HG02623 (cell line): Measurements from ENCODE around the gene ITGA3.
"Not testable (repeated sequence)": the region's sequence is repeated elsewhere in the genome, so short reads cannot be mapped to it uniquely, and the experiment has no call there.

Experiments
- ATAC-seq: cut with Tn5 transposase; IDR thresholded peaks from one replicate; pipeline ENCODE4 v1.9.1; 2021; ENCODE audit warnings: moderate library complexity; ENCODE audit not compliant: unreplicated experiment

The ITGA3 gene

DNA sequence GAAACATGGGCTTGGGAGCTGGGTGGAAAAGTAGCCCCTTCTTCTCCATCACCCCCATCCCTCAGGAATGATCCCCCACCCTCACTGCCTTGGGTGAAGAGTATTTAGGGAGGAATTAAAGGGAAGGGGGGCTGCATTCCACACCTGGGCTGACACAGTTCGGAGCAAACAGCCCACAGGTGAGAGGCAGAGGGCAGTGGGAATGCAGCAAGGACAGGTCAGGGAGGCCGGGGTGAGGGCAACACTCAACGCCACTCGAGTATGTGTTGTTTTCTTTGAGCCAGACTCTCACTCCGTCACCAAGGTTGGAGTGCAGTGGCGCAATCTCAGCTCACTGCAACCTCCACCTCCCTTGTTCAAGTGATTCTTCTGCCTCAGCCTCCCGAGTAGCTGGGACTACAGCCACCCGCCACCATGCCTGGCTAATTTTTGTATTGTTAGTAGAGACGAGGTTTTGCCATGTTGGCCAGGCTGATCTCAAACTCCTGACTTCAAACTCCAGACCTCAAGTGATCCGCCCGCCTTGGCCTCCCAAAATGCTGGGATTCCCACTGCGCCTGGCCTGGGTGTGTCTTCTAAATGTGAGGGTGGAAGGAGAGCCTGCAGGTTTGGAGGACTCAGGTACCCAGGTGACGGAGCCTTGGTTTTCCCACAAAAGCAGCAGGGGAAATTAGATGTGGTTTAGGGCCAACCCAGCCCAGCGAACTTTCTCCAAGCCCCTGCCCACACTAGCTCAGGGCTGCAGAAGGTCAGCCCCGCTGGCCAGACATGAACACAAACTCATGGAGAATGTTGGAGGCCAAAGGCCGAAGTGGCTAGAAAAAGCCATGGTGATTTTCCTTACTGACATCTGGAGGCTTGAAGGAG lies 21.2 kb upstream of the ITGA3 start:
- ATAC-seq, result no peak

DNA sequence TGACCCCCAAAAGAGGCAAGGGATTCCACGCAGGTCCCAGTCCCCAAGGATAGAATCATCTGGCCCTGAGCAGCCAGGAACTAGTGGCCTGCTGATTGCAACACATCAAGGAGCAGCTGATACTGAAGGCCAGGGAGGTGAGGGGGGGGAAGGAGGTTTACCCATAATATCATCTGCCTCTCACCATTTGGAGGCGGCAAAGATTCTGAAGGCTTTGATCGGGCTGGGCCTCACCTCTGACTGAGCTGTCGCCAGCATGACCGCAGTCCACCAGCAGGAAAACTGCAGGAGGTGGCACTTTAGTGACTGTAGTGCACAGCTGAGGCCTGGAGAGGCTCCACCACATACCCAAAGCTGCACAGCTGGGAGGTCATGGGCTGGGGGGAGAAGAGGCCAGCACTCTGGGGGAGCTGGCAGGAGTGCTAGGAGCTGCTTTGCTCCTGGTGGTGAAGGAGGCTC lies 20.5 kb upstream of the ITGA3 start:
- no peak for ATAC-seq

DNA sequence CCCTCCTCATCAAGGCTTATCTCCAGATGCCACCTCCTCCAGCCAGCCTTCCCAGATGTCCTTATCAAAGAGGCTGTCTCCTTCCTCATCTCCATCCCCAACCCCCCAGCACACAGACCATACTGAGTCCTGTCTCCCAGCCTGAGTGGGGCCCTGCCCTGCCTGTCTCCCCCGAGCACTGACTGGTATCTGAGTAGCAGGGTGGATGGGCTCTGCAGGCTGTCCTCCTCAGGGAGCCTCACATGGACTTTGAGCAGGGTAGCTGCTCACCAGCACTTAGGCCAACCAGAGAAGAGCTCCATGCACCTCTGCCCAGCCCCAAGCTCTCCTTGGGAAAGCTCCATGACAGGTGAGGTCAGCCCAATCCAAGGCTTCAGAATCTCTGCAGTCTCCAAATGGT lies 20.0 kb upstream of the ITGA3 start:
- ATAC-seq, result no peak

DNA sequence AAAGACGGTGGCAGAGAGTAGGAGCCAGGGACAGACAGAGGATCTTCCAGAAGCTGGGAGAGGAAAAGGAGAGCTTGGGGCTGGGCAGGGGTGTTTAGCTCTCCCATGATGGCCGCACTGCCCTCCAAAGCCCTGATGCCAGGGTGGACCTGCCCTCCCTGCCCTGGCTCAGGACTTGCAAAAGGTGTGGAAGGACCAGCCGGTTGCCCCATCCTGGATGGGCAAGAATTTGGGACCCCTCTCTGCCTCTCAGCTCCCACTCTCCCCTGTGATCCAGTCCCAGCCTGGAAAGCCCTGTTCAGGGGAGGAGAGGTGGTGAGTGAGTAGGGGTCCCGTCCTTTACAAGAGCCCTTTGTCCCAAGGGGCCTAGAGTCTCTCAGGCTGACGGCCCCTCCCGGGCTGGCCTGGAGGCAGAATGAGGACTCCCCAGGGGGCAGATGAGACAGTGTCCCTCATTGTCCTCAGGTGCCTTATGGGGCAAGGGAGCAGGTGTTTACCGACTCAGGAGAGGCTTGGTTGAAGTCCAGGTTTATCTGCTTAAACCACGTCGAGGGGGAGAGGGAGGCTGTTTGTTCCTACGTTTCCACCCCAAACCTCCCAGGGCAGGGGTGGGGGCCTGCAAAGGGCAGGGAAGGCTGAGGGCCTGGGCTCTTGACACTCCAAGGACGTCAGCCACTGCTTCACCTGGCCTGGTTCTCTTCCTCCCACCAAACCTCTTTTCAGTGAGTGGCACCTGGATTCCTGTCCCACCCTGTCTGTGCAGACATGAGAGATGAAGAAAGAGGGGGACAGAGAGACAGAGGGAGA lies 19.3 kb upstream of the ITGA3 start:
- ATAC-seq, result no peak

DNA sequence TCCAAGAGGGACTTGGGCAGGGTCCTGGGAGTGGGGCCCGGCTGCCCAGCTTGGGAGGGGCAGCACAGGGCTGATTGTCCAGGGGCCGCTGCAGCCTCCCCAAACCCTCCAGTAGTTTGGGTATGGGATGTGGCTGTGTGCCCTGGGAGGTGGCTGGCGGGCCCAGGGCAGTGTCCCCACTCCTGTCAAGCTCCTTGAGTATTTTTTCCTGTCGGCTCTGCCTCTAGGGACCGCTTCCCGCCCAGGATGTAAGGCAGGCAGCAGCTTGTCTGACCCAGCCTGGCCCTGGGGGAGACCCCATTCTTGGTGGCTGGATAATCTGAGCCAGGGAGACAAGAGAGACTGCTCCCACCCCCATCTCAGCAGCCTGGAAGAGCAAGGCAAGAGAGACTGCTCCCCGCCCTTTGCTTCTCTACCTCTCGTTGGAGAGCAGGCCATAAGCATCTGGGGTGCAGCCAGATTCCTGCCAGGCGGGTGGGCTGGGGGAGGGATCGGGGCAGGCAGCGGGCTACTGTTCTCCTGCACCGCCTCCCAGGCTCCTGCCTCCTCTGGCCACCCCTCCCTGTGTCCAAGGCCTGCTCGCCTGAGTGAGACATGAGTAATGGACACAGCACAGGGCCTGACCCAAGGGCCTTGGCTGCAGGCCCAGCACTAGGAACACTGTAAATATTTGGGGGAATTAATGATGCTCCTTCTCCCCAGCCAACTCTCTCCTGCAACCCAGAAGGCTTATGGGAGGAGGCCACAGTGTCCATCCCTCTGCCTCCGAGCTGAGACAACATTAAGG lies 18.4 kb upstream of the ITGA3 start:
- no peak for ATAC-seq

DNA sequence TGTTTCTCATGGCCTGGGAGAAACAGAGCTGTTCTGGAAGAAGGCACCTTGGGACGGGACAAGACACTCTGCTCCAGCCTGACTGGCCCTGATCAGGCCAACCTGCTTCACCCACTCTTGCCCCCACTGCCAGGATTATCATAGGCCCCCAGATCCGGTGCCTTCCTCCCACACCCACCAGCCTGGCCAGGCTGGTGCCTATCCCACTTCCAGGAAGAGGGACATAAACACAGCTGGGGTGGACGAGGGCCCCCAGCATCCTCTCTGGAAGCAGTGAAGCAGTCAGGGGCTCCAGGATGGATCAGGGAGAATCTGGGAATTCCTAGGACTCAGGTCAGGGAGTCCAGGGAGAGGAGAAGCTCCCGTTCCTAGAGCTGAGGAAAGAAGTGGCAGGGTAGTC lies 16.9 kb upstream of the ITGA3 start:
- ATAC-seq, result no peak

DNA sequence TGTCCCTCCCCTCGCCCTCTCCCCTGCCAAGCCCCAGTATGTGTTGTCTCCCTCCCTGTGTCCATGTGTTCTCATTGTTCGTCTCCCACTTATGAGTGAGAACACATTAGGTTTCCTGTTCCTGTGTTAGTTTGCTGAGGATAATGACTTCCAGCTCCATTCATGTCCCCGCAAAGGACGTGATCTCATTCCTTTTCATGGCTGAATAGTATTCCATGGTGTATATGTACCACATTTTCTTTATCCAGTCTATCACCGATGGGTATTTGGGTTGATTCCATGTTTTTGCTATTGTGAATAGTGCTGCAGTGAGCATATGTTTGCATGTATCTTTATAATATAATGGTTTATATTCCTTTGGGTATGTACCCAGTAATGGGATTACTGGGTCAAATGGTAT lies 15.4 kb upstream of the ITGA3 start:
- ATAC-seq, result not testable (repeated sequence)

DNA sequence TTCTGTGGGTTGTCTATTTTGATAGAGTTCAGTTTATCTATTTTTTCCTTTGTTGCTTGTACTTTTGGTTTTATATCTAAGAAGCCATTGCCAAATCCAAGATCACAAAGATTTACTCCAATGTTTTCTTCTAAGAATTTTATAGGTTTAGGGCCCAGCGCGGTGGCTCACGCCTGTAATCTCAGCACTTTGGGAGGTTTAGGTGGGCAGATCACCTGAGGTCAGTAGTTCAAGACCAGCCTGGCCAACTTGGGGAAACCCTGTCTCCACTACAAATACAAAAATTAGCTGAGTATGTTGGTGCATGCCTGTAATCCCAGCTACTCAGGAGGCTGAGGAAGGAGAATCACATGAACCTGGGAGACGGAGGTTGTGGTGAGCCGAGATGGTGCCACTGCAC lies 13.7 kb upstream of the ITGA3 start:
- ATAC-seq, result no peak

DNA sequence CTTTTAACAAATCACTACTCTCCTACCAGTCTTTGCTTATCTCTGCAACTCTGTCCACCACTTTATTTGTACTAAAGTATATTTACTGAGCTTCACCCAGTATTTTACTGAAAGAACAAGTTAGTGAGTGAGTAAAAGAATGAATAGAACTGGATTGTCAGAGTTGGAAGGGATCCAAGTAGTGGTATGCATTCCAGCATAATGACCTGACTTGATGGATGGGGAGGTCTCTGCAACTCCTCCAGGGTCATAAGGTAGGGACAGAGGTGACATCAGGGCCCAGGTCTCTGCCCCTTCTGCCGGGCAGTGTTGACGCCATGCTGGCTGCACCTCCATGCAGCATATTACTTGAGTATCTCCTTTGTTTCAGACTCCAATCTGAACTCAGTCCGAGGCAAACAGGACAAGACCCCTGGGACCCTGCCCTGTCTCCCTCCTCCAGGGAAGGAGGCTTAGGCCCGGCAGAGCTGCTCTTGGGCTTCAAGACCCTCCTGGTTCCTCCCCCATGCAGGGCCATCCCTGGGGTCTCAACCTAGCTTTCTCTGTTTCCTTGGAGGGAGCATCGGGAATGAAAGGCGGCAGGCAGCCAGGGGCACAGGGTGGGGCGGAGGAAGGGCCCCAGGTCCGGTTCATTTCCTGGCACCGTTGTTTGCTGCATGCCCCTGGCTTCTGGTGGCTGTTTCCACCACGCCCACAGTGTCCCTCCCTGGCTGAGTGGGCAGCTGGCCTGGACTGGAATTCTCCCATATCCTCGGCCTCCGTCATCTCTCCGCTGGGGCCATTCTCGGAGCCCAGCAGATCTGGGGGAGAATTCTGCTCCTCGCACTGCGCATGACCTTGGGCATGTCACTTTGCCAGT lies 12.4 kb upstream of the ITGA3 start:
- no peak for ATAC-seq

DNA sequence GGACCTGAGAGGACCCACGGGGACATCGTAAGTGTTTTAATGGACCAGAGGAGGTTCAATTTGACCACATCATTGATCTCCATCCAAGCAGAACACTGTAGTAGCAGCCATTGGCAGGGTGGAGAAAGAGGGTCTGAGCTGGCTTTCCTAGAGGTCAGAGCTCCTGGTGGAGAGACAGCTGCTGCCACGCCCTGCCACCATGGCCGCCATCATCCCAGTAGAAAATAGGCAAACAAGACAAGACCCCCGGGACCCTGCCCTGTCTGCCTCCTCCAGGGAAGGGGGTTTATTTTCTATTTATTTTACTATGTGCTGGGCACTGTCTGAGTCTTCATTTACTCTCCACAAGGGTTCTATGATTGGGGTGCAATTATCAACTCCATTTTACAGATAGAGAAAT lies 11.4 kb upstream of the ITGA3 start:
- ATAC-seq, result no peak

DNA sequence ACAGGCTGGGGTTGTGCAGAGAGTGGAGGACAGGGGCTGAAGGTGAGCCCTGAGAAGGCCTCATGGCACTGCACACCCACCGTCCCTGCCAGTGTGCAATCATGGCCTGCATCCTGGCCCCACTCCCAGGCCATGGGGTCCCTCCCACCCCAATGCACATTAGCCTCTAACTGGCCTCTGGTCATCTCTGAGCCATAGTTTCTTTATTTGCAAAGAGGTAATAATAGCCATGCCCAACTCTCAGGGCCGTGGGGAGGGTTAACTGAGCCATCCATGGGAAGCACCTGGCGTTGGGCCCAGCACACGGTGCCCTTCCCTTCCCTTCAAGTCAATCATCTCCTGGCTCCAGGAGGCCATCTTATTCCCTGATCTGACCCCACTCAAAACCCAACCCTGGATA lies 10.8 kb upstream of the ITGA3 start:
- ATAC-seq, result no peak

DNA sequence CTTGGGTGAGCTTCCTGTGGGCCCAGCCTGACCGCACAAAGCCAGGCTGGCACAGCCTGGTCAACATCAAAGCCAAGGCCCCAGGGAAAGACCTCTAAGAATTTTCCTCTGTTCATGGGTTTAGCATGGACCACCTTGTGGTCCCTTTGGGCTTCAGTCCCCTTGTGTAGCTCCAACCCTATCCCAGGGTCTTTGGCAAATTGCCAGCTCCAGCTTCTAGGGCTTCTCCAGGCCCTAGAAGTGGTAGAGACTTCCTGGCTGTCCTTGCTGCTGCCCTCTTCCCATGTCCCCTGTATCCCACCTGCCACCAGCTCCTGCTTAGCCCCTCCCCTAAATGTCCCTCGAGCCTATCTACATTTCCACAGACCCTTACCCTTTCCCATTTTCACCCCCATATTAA lies 9.7 kb upstream of the ITGA3 start:
- ATAC-seq, result no peak

DNA sequence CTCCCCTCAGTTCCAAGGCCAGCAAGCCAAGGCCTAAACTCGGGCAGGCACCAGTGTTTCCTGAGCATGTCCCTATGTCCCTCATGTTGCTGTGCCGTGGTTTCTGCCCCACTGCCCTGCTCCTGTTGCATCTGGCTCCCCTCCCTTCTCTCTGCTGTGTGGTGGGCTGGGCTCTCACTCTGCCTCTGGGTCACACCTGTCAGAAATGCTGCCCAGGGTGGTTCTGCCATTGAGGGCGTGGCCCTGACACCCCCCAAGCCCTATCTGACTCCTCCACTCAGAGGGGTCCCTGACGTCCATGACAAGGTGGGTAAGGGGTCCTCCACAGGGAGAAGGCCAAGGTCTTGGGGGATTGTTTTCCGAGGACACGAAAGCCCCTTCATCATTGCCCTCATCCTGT lies 9.2 kb upstream of the ITGA3 start:
- no peak for ATAC-seq

DNA sequence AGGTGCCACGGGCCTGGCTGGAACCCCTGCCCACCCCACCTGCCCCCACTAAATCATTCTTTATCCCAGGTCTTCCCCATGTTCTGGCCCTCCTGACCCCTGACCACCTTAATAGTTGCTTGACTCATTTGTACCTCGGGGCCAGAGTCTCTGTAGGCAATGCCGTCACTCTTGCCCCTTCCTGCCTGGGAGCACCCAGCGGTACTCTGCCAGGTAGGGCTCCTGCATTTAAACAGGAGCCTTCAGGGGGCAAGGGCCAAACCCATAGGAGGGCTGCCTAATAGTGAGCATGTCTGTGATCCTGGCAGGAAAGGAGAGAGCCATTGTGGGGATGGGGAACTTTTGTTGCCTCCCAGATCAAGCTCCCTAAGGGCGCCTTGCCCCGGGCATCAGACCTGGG lies 8.8 kb upstream of the ITGA3 start:
- no peak for ATAC-seq

DNA sequence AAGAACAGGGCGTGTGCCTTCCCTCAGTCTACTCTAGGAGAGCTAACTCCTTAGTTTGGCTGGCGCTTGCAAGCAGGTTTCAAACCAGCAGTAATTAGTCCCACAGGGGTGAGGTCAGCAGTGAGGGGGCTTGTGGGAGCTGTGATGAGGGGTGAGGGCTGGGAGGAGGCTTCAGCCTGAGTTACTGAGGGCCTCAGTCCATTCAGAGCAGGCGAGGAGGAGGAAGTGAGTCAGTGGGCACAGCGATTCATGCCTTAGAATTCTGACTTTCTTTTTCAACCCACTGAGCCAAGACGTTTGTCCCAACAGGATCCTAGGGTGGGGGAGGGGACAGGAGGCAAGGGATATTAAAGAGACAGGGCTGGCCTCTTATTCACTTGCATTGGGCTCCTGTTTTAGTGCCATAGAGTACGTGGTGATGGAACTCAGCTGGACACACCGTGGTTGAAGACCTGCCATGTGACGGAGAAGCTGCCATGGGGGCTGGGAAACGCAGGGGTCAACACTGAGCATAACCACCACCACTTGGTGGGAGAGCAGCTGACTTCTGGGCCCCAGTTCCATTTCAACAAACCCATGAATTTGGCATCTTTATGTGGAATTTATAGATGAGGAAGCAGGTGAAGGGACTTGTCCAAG lies 8.3 kb upstream of the ITGA3 start:
- ATAC-seq, result no peak

DNA sequence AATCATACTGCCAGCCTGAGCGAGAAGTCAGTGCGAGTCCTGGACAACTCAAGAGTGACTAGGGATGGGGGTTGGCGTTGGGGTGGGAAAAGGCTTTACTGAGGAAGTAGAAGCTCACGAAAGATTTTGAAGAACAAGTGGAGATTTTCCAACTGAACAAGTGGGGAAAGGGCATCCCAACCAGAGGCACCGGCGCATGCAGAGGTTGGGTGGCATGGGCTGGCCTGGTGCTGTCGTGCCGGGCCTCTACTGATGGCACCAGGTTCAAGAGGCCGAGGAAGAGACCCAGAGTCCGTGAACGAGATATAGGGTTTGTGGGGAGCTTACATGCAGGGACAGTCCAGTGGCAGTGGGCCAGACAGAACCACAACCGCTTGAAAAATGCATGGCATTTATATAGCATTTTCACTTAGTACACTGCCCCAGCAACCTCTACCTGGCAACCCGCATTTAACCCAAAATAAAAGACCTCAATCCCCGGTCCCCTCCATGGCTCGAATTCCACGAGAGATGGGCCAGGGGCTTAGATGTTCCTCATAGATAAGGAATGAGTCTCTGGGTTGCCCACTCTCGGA lies 7.7 kb upstream of the ITGA3 start:
- ATAC-seq, result no peak

DNA sequence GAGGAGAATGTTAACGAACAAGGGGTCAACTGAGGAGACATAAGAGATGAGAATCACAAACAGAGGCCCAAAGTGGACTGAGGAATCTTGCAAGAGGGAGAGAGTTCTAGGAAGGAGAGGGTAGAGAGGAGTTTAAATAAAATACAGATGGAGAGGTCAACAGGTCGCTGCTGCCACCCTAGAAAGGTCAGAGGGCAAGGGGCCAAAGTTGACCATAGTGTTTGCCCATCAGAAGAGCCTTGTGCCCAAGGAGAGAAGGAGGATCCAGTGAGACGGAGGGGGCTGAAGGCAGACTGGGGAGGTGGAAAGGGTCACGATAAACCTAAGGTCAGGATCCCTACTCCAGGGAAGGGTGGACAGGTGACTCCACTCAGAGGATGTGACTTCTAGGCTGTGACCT lies 6.9 kb upstream of the ITGA3 start:
- ATAC-seq, result no peak

DNA sequence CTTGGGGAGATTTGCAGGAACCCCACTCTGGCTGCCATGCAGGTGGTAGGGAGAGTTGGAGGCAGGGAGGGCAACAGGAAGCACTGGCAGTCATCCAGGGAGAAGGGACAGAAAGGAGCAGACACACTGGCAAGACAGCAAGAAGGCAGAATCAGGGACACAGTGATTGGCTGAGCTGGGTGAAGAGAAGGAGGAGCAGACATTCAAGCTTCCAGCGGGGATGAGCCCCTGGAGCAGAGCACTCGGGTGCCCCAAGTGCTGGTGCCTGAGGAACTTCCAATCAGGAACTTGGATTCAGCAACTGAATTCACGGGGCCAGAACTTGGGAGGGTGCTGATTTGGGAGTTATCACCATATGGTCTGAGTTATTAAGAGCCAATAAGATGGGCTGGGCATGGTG lies 6.3 kb upstream of the ITGA3 start:
- ATAC-seq, result no peak

DNA sequence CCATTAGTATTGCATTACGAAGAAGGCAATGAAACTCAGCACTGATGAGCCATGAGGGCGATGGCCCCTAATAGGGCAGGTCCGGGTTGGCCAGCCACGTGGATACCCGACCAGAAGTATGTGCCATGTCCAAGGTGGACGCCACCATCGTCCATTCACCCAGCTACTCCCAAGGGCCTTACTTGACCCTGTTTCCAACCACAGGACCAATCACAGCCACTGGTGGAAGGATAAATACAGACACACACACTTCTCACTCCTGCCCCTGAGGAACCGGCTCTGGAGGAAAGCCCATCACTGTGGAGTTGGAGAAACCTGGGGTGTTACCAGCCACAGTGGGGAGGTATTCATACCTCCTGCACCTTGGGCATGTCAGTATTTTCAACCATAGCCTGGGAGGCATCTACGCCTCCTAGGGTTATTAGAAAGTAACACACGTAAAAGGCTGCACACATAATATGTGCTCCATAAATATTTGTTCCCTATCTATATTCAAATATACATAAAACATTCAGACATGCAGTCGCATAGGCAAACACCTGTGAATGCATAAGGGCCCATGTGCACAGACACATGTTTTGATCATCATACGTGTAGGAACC lies 5.4 kb upstream of the ITGA3 start:
- ATAC-seq, result no peak
